ENCODE measurements around the gene ROR1.

- TF ChIP-seq CTCF (IDR thresholded peaks at IDR 0.05) (no peak), EZH2 (IDR thresholded peaks at IDR 0.05; ENCODE audit: borderline replicate concordance, insufficient read depth, low read depth, low read length, poor library complexity, severe bottlenecking) (no peak)
These were observed 130.3 kb downstream of the ROR1 start for GRCh38 chr1:63903947-63904610.
